GDM1 (cell line): ENCODE results near the gene ALOX5AP.

Experiments
- DNase-seq: peaks from one replicate; lab custom pipeline; 2025; lab: John Stamatoyannopoulos, UW

Gene ALOX5AP

GRCh38 chr13:30797847-30798535 is 62.6 kb downstream of the ALOX5AP start:
- no peak for DNase-seq

- DNase-seq, result no peak
These were observed 63.5 kb downstream of the ALOX5AP start for GRCh38 chr13:30798776-30799355.

GRCh38 chr13:30799356-30799824 is 64.0 kb downstream of the ALOX5AP start:
- DNase-seq, result no peak

- no peak for DNase-seq
These were observed 64.8 kb downstream of the ALOX5AP start for GRCh38 chr13:30800107-30800506.

- no peak for DNase-seq
These were observed 67.2 kb downstream of the ALOX5AP start for GRCh38 chr13:30802501-30802900.

- peak; percentile 73 for DNase-seq
These were observed 67.7 kb downstream of the ALOX5AP start for GRCh38 chr13:30802953-30803478.

GRCh38 chr13:30803749-30804148 is 68.4 kb downstream of the ALOX5AP start:
- no peak for DNase-seq

GRCh38 chr13:30804474-30804873 is 69.1 kb downstream of the ALOX5AP start:
- no peak for DNase-seq

- no peak for DNase-seq
These were observed 69.8 kb downstream of the ALOX5AP start for GRCh38 chr13:30805132-30805537.

GRCh38 chr13:30805603-30806011 is 70.3 kb downstream of the ALOX5AP start:
- DNase-seq, result no peak

- DNase-seq, result peak; percentile 46
These were observed 71.4 kb downstream of the ALOX5AP start for GRCh38 chr13:30806784-30807183.

- no peak for DNase-seq
These were observed 72.0 kb downstream of the ALOX5AP start for GRCh38 chr13:30807392-30807791.

- DNase-seq, result no peak
These were observed 73.3 kb downstream of the ALOX5AP start for GRCh38 chr13:30808600-30808999.

- no peak for DNase-seq
These were observed 74.4 kb downstream of the ALOX5AP start for GRCh38 chr13:30809787-30810186.

- no peak for DNase-seq
These were observed 74.9 kb downstream of the ALOX5AP start for GRCh38 chr13:30810261-30810701.

- DNase-seq, result no peak
These were observed 75.5 kb downstream of the ALOX5AP start for GRCh38 chr13:30810801-30811200.
